ENCODE results near the gene NEB.

GRCh38 chr2:151543876-151544275, 190.4 kb downstream of the NEB start:
- TF ChIP-seq CTCF (IDR thresholded peaks at IDR 0.05) (no peak), POLR2A (IDR thresholded peaks at IDR 0.05) (no peak)
